NCI-H146 (cell line): ENCODE data around the gene ROBO2.

Experiments used
- DNase-seq: peaks from one replicate; lab custom pipeline; 2025; lab: John Stamatoyannopoulos, UW

Gene ROBO2

DNA sequence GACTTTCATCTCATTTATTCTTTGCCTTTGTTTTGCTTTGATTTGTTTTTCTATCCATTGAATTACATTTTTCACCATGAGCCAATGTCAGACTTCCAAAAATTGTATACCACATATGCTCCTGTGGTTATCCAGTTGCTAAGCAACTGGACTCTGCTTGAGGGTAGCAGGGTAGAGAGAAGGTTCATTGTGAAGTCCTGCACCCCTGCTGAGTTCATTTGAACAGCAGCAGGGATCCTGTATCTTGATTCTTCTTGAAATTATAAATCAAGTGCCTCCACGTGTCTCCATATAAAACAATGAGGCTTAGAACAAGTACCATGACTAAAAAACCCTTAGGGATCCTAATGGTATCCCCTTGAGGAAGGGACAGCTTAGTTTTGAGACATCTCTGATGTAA, 449.3 kb downstream of the ROBO2 start:
- peak; percentile 50 for DNase-seq

DNA sequence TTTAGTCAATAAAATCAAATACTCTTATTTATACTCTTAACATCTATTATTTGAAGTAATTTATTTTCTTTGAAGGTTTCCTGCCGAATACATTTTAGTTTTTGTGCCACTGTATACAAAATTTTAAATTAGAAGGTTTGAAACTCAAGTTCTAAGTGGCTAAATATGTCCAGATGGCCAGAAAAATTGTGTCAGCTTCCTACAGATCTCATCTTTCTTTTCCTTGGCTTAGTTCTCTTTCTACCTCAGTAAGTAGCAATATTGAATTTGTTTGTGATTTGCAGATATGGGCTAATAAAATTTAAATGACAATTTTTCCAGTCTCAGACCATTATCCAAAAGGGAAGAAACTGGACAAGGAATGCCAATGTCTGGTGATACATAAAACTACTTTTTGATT, 452.1 kb downstream of the ROBO2 start:
- no peak for DNase-seq

DNA sequence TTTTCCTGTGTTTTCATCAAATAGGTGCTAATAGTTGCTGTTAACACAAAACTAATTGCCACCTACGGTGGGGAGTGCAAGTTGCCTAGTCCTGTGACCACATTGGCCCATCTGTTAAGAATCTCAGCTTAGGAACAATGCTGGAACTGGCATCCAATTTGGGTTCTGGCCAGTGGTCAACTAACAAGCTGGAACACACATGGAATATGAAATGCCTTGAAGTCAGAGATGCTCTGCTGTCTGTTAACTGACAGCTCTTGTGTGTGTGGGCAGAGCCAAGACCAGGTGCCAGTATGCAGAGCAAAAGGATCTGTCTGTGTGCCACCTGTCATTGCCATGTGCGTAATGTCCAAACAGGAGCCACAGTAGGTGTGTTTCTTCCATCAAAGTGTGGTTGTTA, 460.8 kb downstream of the ROBO2 start:
- DNase-seq, result no peak

DNA sequence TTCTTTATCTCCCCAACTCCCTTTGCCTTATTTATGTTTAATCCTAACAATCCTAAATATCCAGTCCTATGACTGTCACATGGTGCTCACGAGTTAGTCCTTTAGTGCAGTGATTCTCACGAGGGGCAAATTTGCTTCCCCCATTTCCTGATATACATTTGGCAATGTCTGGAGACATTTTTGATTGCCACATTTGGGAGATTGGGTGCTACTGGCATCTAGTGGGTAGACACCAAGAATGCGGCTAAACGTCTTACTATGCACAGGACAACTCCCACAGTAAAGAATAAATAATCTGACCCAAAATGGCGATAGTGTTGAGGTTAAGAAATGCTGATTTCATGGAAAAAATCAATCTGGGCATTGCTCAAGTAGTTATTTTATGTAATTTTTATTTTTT, 466.5 kb downstream of the ROBO2 start:
- no peak for DNase-seq

DNA sequence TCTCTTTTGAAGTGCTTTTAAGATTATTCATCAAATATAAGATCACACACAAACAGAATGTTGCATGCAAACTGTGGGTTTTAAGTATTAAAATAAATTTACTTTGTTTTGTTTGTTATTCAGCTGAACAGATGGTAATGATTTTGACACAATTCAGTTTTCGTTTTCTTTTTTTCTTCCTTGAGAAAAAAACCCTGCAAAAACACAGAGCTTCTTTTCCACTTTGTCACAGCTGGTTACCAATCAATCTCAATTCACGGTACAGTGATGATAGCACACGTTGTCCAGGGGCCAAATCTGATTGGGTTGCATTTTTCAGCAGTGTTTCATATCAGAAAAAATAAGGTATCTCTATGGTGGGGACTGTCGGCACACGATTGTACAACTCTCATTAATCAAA, 473.6 kb downstream of the ROBO2 start:
- peak; percentile 23 for DNase-seq

DNA sequence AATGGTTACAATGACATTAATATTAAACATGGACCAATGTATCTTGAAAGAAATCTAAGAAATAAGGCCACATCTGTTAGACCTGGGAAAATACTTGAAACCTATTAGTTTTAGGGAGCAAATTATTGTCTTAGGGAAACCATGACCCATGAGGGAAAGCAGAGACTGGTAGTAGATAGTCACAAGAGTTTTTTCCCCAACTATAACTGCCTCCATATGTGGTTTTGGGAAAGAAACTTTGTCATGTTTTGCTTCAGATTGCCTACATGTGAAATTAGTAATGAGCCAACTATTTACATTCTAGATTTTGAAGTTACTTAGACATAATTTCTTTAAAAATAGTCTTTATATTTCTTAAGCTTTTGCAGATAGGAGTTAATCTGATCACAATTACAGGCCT, 474.9 kb downstream of the ROBO2 start:
- DNase-seq, result no peak

DNA sequence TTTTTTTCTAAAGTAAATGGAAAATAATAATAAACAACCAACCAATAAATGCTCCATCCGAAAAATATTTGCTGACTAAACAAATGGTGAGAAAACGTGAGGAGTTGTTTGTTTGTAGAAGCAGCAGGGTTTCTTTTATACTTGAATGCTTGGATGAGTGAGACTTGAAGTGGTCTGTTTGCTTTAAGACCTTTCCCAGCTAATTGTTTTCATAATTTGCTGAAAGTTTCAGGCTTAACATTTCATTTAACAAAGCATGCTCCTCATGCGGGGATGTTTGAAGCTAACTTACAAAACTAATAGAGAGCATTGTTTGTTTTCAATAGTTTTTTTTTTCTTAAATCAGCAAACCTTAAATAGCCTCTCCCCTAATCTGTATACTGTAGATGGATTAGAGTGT, 484.6 kb downstream of the ROBO2 start:
- DNase-seq, result peak; percentile 53

DNA sequence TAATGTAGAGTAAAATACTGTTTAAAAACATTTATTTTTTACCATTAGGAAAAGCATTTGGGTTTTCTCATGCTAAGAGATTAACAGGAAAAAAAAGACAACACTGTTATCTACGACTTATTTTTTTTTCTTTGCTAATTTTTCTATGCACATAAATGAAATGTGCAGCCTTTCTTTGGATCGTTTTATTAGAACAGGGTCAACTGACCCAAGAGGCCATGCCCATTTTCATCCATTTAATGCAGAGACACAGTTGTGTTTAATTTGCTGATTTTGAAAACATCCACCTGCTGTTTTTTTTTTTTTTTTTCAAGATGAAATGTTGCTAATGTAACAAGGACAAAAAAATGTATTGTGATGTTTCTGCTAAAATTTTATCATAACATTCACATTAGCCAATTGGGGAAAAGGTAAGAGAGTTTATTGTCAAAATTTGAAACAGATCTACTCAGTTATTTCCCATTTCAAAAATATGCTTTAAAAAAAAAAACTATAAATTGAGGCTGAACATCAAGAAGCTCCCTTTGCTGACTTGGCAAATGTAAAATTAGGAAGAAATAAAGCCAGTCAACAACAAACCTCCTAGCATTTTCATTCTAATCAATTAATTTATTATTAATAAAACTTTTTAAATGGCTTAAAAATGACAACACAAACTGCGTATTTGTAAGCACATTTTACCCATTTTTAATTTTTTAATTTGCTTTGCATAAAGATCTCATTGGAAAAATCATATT, 485.2 kb downstream of the ROBO2 start:
- DNase-seq, result no peak

DNA sequence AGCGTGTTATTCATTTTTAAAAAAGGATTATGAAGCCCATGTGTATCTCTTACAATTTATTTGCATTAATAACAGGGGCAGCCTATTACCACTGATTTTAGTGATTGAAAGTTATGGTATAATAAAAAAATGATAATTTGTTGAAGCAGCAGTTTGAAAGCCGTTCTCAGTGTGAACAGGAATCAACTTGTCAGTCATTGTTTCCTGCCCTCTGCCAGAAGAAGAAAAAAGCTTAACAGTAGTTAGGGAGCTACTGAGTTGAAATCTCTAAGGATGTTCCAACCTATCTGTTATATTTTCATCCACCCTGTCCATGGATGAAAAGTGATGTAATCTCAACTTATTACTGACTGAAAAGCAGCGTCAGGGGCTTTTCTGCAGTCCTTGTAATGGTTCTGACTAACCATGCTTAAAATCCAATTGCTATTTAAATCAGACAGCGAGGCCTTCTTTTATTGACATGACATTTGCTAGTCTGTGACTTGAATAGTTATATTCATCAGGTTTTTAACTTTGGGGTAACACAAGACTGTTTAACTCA, 486.7 kb downstream of the ROBO2 start:
- no peak for DNase-seq

DNA sequence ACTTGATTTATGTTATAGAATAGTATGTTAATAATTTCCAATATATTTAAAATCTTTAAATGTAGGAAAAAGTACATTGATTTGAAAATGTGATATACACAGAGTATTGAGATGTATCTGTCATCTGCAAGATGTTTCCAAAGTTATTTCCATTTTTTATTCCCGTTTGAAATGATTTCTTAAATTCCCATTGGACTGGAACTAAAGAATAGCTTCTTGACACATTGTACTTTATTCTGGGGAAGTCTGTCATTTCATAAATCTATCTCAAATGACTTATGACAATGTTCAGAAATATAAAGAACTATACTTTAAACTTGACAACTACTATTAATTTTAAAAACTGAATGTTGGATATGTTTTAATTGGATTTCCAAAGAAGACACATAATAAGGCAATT, 489.6 kb downstream of the ROBO2 start:
- DNase-seq, result no peak

DNA sequence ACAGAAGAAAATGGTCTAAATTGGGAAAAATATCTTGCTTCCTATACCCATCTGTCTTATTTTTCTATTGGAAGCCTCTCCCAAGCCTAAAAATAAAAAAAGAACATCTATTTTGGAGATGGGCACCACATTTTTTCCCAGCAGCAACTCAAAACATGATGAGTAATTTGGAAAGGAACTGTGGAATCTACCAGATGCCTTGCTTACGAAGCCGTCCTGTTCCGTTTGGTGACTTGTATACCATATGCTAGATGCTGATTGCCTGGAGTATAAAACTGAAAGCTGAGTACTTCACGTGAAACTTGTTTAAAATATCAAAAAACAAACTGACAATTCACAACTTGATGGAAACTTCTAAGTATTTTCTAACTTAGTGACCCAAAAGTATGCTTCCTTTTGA, 491.0 kb downstream of the ROBO2 start:
- DNase-seq, result no peak

DNA sequence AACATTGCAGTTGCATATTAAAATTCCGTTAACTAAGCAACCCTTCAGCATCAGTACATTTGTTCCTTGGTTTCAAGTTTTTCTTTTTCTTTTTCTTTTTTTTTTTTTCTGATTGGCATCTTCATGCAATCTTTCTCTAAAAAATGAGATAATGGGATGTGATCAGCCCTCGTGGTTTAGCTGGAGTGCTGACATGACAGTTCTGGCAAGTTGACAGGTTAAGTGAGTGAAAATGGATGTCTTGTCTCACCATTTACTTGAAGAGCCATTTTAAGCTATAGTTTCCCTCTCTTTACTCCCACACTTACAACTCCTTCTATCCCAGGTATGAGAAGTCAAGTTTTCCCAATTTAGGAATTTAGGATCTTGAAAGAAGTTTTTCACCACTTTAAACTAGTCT, 495.2 kb downstream of the ROBO2 start:
- no peak for DNase-seq

DNA sequence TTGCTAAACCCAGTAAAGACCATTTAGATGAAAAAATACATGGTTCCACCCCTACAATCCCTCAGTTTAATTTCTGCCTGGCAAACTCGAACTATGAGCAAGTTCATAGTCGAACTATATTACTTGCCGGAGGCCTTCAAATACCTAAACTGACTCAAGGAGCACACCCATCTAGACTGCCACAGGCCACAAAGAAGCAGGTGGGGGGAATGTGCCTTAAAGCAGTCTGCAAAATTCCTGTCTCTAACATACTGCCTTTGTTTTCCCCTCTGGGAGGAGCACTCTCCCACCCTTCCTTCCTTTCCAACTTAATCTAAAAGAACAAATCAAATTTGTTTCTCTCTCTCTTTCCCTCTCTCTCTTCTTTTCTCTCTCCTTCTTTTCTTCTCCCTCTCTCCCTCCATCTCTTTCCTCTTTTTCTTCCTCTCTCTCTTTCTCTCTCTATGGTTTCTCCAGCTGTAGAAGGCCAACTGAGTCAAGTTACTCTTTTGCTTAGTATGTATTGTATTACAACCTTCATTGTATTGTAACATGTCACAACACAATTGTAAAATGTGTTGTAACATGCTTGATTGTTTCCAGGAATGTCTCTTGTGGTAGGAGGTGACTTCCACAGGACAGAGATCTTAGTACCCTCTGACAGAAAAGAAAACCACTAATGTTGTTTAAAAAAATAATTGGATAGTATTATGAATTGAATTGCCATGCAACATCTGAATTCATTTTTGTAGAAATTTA, 496.3 kb downstream of the ROBO2 start:
- DNase-seq, result no peak

DNA sequence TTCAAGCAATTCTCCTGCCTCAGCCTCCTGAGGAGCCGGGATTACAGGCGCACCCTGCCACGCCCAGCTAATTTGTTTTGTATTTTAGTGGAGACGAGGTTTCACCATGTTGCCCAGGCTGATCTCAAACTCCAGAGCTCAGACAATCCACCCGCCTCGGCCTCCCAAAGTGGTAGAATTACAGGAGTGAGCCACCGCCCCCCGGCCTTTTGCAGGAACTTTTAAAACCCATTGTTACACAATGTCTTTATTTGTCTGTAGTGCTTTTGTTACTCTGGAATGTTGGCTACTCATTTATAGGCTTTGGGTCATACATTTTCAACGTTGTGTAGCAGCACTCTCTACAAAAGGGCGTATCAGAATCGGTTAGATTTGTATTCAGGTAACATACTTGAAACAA, 499.1 kb downstream of the ROBO2 start:
- DNase-seq, result no peak

DNA sequence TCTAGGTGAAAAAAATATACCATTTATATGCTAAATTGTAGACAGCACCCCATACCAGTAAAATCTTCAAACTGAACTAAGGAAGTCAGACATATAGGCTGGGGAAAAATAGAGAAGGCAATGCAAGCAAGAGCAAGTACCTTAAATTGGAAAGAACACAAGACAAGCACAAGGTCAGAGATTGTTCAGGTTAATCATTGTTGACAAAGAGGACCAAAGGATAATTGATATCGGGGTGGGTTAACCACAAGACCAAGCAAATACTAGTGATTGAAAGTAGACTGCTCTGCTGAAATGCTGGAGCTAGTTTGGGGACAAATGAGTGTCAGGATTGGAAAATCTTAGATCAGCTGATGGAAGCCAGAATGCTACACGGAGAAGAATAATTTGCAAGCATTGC, 499.8 kb downstream of the ROBO2 start:
- DNase-seq, result no peak

DNA sequence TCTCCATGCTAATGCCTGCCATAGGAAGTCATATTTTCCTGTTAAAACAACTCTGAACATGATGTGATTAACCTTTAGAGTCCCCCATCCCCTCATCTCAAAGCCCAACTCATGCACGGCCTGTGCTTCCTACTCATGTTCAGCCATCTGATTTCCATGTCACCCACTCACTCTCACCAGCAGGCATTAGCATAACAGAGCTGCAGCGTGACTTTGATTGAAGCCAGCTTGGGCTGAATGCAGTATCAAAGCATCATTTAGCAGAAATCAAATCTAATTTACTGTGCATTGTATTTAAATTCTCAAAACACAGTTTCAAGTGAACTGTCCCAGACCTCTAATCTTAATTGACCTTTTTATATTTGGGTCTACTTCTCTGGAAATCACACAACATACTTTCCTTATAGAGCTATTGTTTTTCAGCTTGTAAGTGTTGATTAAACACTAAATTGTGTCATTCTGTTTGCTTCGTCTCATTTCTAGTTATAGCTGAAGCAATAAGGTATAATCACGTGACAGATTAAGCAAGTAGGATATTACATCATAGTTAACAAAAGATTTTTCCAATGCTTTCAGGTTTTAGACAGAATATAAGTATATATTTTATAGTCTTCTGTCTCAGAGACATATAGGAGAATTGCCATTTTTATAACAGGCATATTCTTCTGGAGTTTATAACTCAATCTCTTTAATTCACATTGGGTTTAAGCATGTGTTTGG, 501.5 kb downstream of the ROBO2 start:
- no peak for DNase-seq

DNA sequence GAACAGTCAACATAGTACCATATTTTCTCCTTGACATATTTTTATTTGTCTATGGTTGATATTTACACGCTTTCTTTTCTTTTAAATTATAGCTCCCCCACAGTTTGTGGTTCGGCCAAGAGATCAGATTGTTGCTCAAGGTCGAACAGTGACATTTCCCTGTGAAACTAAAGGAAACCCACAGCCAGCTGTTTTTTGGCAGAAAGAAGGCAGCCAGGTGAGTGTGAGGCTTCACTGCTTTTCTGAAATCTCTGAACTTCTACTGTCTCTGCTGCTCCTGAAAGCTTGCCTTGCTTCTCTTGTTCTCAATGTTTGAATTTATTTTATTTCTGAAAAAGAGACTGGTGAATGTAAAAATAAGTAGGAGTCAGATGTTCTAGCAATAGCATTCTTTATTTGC, 506.3 kb downstream of the ROBO2 start:
- DNase-seq, result no peak

DNA sequence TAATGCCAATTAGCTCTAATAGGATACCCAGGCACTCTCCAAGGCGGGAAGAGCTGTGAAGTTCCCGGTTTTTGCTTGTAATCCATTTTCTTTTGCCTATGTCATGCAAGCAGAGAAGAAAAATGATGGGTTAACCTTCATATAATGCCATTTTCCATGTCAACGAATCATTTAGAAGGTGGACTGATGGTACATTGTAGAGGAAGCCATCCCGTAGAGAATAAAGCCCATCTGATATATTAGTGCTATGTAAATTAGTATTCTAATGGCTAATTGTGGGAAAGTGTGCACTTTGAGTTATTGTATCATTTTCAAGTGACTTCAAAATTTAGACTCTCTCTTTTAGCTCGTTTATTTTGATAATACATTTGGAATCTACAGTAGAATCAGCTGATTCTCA, 509.1 kb downstream of the ROBO2 start:
- DNase-seq, result no peak

DNA sequence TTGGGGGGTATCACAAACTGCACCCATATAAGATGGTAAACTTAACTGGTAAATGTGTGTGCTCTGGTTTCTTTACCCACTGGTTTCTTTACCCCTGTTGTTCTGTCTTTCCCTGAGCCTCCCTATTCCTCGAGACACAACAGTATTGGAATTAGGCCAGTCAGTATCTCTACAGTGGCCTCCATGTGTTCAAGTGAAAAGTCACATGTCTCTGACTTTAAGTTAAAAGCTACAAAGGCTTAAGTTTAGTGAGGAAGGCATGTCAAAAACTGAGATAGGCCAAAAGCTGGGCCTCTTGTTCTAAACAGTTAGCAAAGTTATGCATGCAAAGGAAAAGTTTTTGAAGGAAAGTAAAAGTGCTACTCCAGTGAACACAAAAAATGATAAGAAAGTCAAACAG, 513.3 kb downstream of the ROBO2 start:
- no peak for DNase-seq

DNA sequence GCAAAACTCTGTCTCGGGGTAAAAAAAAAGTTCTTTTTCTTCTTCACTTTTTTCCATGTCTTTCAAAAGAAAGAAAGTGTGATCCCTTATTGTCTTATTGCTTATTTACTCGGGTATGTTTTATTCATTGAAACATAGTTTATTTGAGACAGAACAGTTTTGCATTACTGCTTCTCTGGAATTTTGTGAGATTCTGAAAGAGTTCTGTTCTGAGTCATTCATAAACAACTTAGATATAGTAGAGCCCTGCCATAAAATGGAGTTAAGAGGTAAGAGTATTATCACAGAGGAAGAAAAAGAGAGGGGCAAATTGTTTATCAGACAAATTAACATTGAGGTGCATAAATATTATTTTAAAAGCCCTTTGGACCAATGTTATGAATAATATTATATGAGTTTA, 522.2 kb downstream of the ROBO2 start:
- no peak for DNase-seq

DNA sequence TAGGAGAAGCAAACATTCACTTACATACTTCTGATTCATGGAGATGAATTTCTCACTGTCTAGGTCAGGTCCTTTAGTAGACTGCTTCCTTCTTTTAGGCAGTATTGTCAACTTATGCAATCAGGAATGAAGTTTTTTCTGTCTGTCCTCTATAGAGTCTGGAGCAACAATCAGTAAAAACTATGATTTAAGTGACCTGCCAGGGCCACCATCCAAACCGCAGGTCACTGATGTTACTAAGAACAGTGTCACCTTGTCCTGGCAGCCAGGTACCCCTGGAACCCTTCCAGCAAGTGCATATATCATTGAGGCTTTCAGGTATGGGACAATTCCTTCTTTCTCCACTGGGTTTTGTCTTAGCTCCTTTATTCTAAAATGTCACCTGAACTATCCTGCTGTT, 523.1 kb downstream of the ROBO2 start:
- DNase-seq, result no peak

DNA sequence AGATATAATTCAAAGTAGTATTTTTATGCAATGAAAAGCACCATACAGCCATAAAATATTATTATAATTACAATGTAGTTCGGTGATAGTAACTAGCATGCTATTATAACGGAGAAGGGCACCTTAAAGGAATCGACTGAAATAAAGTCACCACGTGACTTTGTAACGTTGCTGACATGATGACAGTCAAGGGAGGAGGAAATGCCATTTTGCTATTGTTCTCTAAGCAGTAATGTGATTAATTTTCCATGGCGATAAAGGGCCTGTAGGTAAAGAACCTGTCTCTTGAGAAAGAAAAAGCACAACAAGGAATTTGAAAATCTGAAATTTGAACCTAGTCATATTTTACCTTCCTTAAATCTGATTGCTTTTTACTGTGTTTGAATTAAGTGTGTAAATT, 526.2 kb downstream of the ROBO2 start:
- no peak for DNase-seq
